ENCODE data around the gene CPSF4.

CPSF4 gene

GRCh38 chr7:99438573-99439480 lies at the start of gene CPSF4, which contains the start of gene PTCD1:
TSS of gene CPSF4 (plus strand) at chr7:99438943. CDS start at chr7:99439083, 140 bp downstream.
TSS of gene PTCD1 (minus strand) at chr7:99438798. CDS start at chr7:99435242, 3,556 bp downstream.
- DNase-seq (ENCODE audit: low read depth) = peak; percentile 99
- peaks cover 33% of the 10 kb centered on the region for H3K4me1 ChIP-seq (ENCODE audit: control insufficient read depth, insufficient read depth, low read length)
- no peaks in the 10 kb centered on the region for H3K9me3 ChIP-seq (ENCODE audit: control insufficient read depth, low read length)
- peaks cover 17% of the 10 kb centered on the region for H3K36me3 ChIP-seq (ENCODE audit: control insufficient read depth, insufficient read depth, low read length, severe bottlenecking)
- H3K27me3 ChIP-seq (replicated peaks; ENCODE audit: control insufficient read depth, insufficient read depth, low read length) = no peaks in the 10 kb centered on the region
- H3K4me3 ChIP-seq (ENCODE audit: low read length) = peak within 1 kb of the TSS; percentile 90
- peak within 1 kb of the TSS; percentile 92 for H3K9ac ChIP-seq (ENCODE audit: low read length)

DNA sequence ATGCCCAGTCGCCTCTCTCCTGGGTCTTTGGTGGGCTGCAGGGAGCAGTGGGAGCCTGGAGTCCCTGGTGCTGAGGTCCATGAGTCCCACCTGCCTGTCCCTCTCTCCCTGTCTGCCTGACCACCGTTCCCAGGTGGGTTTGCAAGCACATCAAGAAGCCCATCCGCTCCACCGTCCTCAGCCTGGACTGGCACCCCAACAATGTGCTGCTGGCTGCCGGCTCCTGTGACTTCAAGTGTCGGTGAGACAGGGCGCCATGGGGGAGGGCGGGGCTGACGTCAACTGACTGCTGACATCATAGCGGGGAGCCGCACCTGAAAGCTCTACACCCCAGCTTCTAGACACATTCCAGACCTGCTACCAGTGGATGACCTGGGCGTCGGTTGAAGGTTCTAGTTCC lies 49.0 kb upstream of the CPSF4 start:
- DNase-seq (ENCODE audit: low read depth) = no peak
- no peaks in the 10 kb centered on the region for H3K9me3 ChIP-seq (ENCODE audit: control insufficient read depth, low read length)
- no peaks in the 10 kb centered on the region for H3K4me1 ChIP-seq (ENCODE audit: control insufficient read depth, insufficient read depth, low read length)
- no peak overlapping the region for H3K4me3 ChIP-seq (ENCODE audit: low read length)
- H3K36me3 ChIP-seq (ENCODE audit: control insufficient read depth, insufficient read depth, low read length, severe bottlenecking) = peaks cover 67% of the 10 kb centered on the region
- no peaks in the 10 kb centered on the region for H3K27me3 ChIP-seq (replicated peaks; ENCODE audit: control insufficient read depth, insufficient read depth, low read length)
- no peak overlapping the region for H3K9ac ChIP-seq (ENCODE audit: low read length)

- Histone ChIP-seq H3K9ac (ENCODE audit: low read length) (no peak overlapping the region), H3K9me3 (ENCODE audit: control insufficient read depth, low read length) (no peaks in the 10 kb centered on the region), H3K36me3 (ENCODE audit: control insufficient read depth, insufficient read depth, low read length, severe bottlenecking) (peaks cover 75% of the 10 kb centered on the region), H3K27me3 (replicated peaks; ENCODE audit: control insufficient read depth, insufficient read depth, low read length) (no peaks in the 10 kb centered on the region), H3K4me1 (ENCODE audit: control insufficient read depth, insufficient read depth, low read length) (no peaks in the 10 kb centered on the region), H3K4me3 (ENCODE audit: low read length) (no peak overlapping the region)
- DNase-seq (ENCODE audit: low read depth) = no peak
Observed at GRCh38 chr7:99390941-99391602, 47.7 kb upstream of the CPSF4 start.

DNA sequence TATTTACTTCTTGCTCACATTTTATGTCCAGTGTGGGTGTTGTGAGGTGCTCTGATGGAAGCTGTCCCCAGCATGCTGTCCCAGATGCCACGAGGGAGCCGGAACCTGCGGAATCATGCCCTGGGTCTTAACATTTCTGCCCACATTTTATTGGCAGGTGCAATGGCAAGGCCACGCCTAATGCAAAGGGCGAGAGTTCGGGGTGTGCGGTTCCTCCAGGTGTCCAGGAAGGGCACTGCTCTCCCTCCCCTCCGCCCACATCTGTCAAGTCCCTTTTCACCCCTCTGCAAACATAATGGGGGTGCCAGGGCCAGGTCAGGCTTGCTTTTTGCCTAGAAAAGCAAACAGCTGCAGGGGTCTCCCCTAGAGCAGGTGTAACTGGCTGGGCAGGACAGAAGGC lies 46.7 kb upstream of the CPSF4 start:
- DNase-seq (ENCODE audit: low read depth) = no peak
- Histone ChIP-seq H3K9me3 (ENCODE audit: control insufficient read depth, low read length) (no peaks in the 10 kb centered on the region), H3K27me3 (replicated peaks; ENCODE audit: control insufficient read depth, insufficient read depth, low read length) (no peaks in the 10 kb centered on the region), H3K4me3 (ENCODE audit: low read length) (no peak overlapping the region), H3K9ac (ENCODE audit: low read length) (no peak overlapping the region), H3K36me3 (ENCODE audit: control insufficient read depth, insufficient read depth, low read length, severe bottlenecking) (peaks cover 77% of the 10 kb centered on the region), H3K4me1 (ENCODE audit: control insufficient read depth, insufficient read depth, low read length) (no peaks in the 10 kb centered on the region)

- peak overlapping the region; percentile 5 for H3K9ac ChIP-seq (ENCODE audit: low read length)
- no peaks in the 10 kb centered on the region for H3K9me3 ChIP-seq (ENCODE audit: control insufficient read depth, low read length)
- H3K4me1 ChIP-seq (ENCODE audit: control insufficient read depth, insufficient read depth, low read length) = no peaks in the 10 kb centered on the region
- peak overlapping the region; percentile 14 for H3K4me3 ChIP-seq (ENCODE audit: low read length)
- peak; percentile 45 for DNase-seq (ENCODE audit: low read depth)
- peaks cover 83% of the 10 kb centered on the region for H3K36me3 ChIP-seq (ENCODE audit: control insufficient read depth, insufficient read depth, low read length, severe bottlenecking)
- no peaks in the 10 kb centered on the region for H3K27me3 ChIP-seq (replicated peaks; ENCODE audit: control insufficient read depth, insufficient read depth, low read length)
Observed at GRCh38 chr7:99392659-99393354, 45.9 kb upstream of the CPSF4 start.

GRCh38 chr7:99393355-99394187 lies 45.2 kb upstream of the CPSF4 start:
- Histone ChIP-seq H3K9ac (ENCODE audit: low read length) (peak overlapping the region; percentile 5), H3K9me3 (ENCODE audit: control insufficient read depth, low read length) (no peaks in the 10 kb centered on the region), H3K4me1 (ENCODE audit: control insufficient read depth, insufficient read depth, low read length) (no peaks in the 10 kb centered on the region), H3K27me3 (replicated peaks; ENCODE audit: control insufficient read depth, insufficient read depth, low read length) (no peaks in the 10 kb centered on the region), H3K4me3 (ENCODE audit: low read length) (peak overlapping the region; percentile 14), H3K36me3 (ENCODE audit: control insufficient read depth, insufficient read depth, low read length, severe bottlenecking) (peaks cover 83% of the 10 kb centered on the region)
- no peak for DNase-seq (ENCODE audit: low read depth)

- DNase-seq (ENCODE audit: low read depth) = no peak
- no peak overlapping the region for H3K4me3 ChIP-seq (ENCODE audit: low read length)
- H3K27me3 ChIP-seq (replicated peaks; ENCODE audit: control insufficient read depth, insufficient read depth, low read length) = no peaks in the 10 kb centered on the region
- H3K9ac ChIP-seq (ENCODE audit: low read length) = no peak overlapping the region
- peaks cover 85% of the 10 kb centered on the region for H3K36me3 ChIP-seq (ENCODE audit: control insufficient read depth, insufficient read depth, low read length, severe bottlenecking)
- H3K4me1 ChIP-seq (ENCODE audit: control insufficient read depth, insufficient read depth, low read length) = no peaks in the 10 kb centered on the region
- no peaks in the 10 kb centered on the region for H3K9me3 ChIP-seq (ENCODE audit: control insufficient read depth, low read length)
Observed at GRCh38 chr7:99394188-99394502, 44.6 kb upstream of the CPSF4 start.

GRCh38 chr7:99395616-99396327 lies 43.0 kb upstream of the CPSF4 start:
- DNase-seq (ENCODE audit: low read depth) = no peak
- Histone ChIP-seq H3K4me1 (ENCODE audit: control insufficient read depth, insufficient read depth, low read length) (no peaks in the 10 kb centered on the region), H3K27me3 (replicated peaks; ENCODE audit: control insufficient read depth, insufficient read depth, low read length) (no peaks in the 10 kb centered on the region), H3K9ac (ENCODE audit: low read length) (no peak overlapping the region), H3K4me3 (ENCODE audit: low read length) (no peak overlapping the region), H3K36me3 (ENCODE audit: control insufficient read depth, insufficient read depth, low read length, severe bottlenecking) (peaks cover 85% of the 10 kb centered on the region), H3K9me3 (ENCODE audit: control insufficient read depth, low read length) (no peaks in the 10 kb centered on the region)

DNA sequence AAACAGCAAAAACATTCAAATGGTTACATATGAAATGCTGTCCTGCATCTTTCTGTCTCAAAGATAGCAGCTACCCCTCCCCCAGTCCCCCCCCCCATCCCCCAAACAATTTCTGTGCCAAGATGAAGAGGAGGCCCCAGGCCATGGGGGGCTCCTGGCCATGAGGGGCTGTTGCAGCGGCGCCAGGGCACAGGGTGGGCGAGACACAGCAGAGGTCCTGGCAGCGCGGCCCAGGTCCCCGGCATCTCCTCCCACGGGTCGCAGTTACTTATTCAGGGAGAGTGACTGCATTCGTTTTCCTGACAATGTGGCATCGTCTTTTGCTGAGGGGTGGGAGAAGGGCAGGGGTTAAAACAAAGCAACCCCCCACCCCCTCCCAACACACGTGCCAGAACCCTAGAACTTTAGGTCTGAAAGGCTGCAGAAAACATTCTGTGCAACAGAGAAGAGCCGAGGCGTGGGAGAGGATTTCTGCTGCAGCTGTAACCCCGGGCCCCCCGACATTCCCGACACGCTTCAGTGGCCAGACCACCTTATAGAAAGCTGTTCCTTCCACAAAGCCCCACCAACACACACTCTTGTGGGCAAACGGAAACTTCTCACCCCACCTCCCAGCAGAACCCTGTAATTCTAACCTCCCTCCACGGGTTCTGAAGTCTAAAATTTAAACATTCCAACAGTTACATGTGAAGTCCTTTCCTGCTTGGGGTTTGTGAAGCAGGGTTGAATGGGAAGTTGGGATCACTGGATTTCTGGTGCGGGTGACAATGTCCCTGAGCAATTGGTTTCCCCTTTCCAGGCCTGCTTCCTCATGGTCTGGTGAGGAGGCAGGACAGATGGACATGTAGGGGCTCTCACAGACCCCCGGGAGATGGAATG lies 42.1 kb upstream of the CPSF4 start:
- no peaks in the 10 kb centered on the region for H3K9me3 ChIP-seq (ENCODE audit: control insufficient read depth, low read length)
- no peak for DNase-seq (ENCODE audit: low read depth)
- peaks cover 85% of the 10 kb centered on the region for H3K36me3 ChIP-seq (ENCODE audit: control insufficient read depth, insufficient read depth, low read length, severe bottlenecking)
- H3K9ac ChIP-seq (ENCODE audit: low read length) = no peak overlapping the region
- H3K27me3 ChIP-seq (replicated peaks; ENCODE audit: control insufficient read depth, insufficient read depth, low read length) = no peaks in the 10 kb centered on the region
- H3K4me1 ChIP-seq (ENCODE audit: control insufficient read depth, insufficient read depth, low read length) = no peaks in the 10 kb centered on the region
- H3K4me3 ChIP-seq (ENCODE audit: low read length) = no peak overlapping the region

Data from adipocyte (in vitro differentiated cells).